ENCODE results near the gene PRG3.
A peak's percentile ranks its signal among the peaks of the same experiment; 100 is the strongest.

The PRG3 gene

DNA sequence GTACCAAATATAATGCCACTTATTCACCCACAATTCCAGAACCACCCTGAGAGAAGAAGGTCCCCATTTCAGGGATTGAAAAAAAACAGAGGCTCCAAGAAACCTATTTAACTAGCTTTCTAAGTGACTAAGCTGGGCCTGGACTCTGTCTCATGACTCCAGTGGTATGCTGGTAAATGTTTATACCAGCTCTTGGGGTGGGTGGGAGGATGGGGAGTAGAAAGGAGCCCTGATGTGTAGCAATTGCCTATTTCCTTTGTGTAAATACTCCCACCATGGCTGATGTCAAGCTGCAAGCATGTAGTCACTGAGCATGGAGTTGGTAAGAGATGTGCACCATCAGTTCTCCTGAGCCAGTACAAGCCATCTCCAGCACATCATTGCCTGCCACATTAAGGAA, 2.8 kb downstream of the PRG3 start:
- TF ChIP-seq, protein P1, sequence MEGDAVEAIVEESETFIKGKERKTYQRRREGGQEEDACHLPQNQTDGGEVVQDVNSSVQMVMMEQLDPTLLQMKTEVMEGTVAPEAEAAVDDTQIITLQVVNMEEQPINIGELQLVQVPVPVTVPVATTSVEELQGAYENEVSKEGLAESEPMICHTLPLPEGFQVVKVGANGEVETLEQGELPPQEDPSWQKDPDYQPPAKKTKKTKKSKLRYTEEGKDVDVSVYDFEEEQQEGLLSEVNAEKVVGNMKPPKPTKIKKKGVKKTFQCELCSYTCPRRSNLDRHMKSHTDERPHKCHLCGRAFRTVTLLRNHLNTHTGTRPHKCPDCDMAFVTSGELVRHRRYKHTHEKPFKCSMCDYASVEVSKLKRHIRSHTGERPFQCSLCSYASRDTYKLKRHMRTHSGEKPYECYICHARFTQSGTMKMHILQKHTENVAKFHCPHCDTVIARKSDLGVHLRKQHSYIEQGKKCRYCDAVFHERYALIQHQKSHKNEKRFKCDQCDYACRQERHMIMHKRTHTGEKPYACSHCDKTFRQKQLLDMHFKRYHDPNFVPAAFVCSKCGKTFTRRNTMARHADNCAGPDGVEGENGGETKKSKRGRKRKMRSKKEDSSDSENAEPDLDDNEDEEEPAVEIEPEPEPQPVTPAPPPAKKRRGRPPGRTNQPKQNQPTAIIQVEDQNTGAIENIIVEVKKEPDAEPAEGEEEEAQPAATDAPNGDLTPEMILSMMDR (IDR thresholded peaks at IDR 0.05), result no peak
- DNase-seq, result no peak
- Mint-ChIP-seq H3K4me3 (no peak overlapping the region), H3K27ac (no peak overlapping the region), H3K36me3 (ENCODE audit: low read depth) (no peaks in the 10 kb centered on the region), H3K9me3 (no peaks in the 10 kb centered on the region), H3K27me3 (ENCODE audit: low read depth, poor library complexity) (peaks cover 39% of the 10 kb centered on the region), H3K4me1 (peaks cover 10% of the 10 kb centered on the region)

DNA sequence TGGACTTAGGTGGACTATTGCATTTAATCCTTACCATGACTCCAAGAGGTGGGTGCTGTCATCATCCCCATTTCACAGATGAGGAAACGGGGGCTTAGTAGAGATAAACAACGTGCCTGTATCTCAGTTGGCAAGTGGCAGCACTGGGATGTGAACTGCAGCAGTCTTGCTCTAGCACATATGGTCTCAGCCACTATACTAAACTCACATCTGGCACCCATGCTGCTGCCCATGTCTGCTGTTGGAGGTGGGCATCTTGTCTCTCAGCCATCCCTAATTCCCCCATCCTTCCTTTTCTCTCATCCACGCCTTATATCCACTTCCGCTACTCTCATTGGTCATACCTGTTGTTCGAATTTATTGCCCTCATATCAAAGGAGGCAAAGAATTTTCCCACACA, 3.8 kb downstream of the PRG3 start:
- no peaks in the 10 kb centered on the region for H3K9me3 Mint-ChIP-seq
- H3K4me1 Mint-ChIP-seq, result peaks cover 10% of the 10 kb centered on the region
- TF ChIP-seq, protein P1 (IDR thresholded peaks at IDR 0.05), result no peak
- no peak overlapping the region for H3K27ac Mint-ChIP-seq
- H3K27me3 Mint-ChIP-seq (ENCODE audit: low read depth, poor library complexity), result peaks cover 34% of the 10 kb centered on the region
- H3K4me3 Mint-ChIP-seq, result peak overlapping the region; percentile 7
- no peaks in the 10 kb centered on the region for H3K36me3 Mint-ChIP-seq (ENCODE audit: low read depth)
- DNase-seq, result no peak

DNA sequence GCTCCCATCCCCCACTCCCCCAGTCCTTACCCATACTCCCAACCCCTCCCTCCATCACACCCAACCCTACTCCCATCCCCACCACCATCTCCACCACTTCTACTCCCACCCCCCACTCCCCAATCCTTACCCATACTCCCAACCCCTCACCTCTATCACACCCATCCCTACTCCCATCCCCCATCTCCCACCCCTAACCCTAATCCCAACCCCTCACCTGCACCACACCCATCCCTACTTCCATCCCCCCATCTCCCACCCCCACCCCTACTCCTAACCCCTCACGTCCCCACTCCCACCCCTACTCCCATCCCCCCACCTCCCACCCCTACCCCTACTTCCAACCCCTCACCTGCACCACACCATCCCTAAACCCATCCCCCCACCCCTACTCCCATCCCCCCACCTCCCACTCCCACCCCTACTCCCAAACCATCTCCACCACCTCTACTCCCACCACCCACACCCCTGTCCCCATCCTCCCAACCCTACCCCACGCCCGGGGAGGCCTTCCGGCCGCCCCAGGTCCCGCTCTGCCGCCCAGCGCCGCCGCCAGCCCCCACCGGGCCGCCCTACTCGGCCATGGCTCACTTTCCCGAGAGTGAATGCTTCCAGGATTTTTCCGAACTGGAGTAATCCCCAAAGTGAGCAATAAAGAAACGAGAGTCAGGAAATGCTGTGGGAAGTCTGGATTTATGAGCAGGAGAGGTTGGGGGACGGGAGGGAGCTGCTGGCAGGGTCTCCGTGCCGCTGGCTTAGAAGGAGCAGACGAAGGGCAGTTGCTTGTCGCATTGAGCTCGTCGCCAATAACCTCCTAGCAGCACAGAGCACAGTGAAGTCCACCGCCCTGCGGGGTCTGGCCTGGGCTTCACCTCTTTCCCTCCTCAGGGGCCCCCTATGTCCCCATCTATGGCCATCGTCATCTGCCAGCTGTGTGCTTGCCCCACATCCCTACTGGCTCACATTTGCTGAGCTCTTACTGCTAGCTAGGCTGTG, 4.6 kb downstream of the PRG3 start:
- Mint-ChIP-seq H3K27ac (no peak overlapping the region), H3K27me3 (ENCODE audit: low read depth, poor library complexity) (peaks cover 31% of the 10 kb centered on the region), H3K36me3 (ENCODE audit: low read depth) (no peaks in the 10 kb centered on the region), H3K9me3 (no peaks in the 10 kb centered on the region), H3K4me1 (peaks cover 10% of the 10 kb centered on the region), H3K4me3 (no peak overlapping the region)
- DNase-seq, result no peak
- TF ChIP-seq, protein P1 (IDR thresholded peaks at IDR 0.05), result no peak

DNA sequence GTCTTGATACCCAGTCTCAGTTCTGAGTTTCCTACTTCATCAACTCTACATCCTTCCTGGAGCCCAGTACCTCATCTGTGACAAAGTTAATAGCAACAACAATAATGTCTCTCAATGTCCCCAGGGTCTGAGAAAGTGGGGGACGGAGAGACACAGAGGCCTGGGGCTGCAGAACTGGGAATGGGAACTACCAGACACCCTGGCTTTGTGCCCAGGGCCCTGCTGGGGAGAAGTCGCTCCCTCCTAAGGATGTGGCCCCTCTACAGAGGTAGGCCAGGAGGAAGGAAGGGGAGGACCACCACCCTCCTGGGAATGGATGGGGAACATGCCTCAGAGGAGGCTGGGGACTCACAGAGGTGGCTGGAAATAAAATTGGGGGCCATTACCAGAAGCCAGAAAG, 5.5 kb downstream of the PRG3 start:
- no peak overlapping the region for H3K27ac Mint-ChIP-seq
- H3K27me3 Mint-ChIP-seq (ENCODE audit: low read depth, poor library complexity), result peaks cover 22% of the 10 kb centered on the region
- no peak for DNase-seq
- H3K9me3 Mint-ChIP-seq, result no peaks in the 10 kb centered on the region
- H3K4me1 Mint-ChIP-seq, result peaks cover 10% of the 10 kb centered on the region
- no peaks in the 10 kb centered on the region for H3K36me3 Mint-ChIP-seq (ENCODE audit: low read depth)
- TF ChIP-seq, protein P1 (IDR thresholded peaks at IDR 0.05), result no peak
- H3K4me3 Mint-ChIP-seq, result no peak overlapping the region

DNA sequence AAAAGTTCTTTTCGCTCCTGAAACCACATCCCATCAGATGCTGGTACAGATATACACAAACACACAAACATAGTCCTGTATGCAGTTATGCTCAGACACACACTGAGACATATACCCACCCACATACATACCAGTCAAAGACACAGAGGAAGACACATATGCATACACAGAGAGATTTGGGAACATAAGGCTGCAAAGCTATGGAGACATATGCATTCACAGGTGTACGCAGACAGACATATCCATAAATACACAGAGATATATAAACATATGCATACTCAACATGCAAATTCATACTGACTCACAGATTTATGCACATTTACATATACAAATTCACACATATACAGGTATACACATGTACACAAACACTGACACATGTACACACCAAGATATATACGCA, 6.0 kb downstream of the PRG3 start:
- DNase-seq, result no peak
- Mint-ChIP-seq H3K4me3 (no peak overlapping the region), H3K9me3 (no peaks in the 10 kb centered on the region), H3K27me3 (ENCODE audit: low read depth, poor library complexity) (peaks cover 21% of the 10 kb centered on the region), H3K4me1 (peaks cover 10% of the 10 kb centered on the region), H3K27ac (no peak overlapping the region), H3K36me3 (ENCODE audit: low read depth) (no peaks in the 10 kb centered on the region)
- TF ChIP-seq, protein P1 (IDR thresholded peaks at IDR 0.05), result no peak

DNA sequence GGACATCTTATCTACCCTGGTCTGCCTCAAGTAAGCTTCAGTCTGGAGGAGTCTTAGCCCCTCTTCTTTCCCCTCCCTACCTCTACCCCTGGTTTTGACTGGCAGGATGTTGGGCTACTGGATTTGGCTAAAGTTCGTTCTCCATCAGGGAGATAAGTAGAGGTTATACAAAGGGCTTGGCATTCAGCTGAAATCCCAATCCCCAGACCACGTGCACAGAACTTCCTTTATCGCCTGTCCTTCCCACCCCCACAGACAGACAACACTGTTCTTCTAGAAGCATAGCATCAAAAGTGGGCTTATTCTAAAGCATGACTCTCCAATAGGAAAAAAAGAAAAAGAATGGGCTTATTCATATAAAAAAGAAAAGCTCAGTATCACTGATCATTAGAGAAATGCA, 7.8 kb downstream of the PRG3 start:
- Mint-ChIP-seq H3K4me3 (no peak overlapping the region), H3K9me3 (no peaks in the 10 kb centered on the region), H3K4me1 (peaks cover 10% of the 10 kb centered on the region), H3K36me3 (ENCODE audit: low read depth) (no peaks in the 10 kb centered on the region), H3K27me3 (ENCODE audit: low read depth, poor library complexity) (peaks cover 16% of the 10 kb centered on the region), H3K27ac (no peak overlapping the region)
- TF ChIP-seq, protein P1 (IDR thresholded peaks at IDR 0.05), result no peak
- no peak for DNase-seq
